A673 (cell line): Measurements from ENCODE around the gene USH1G. TPM values are rescaled to one million over a fixed set of nuclear protein-coding genes. Genes with fewer than 3 reads are reported as not detected.

Source experiments
- BruUV-seq: library from RNA; stranded (reverse); fragments of 400-500 nt; replicated peaks from 2 replicates; lab custom pipeline; 2021; lab: Mats Ljungman, UMichigan
- CTCF ChIA-PET: fragments of 300-600 bp; sonication (Branson Sonifier 250); formaldehyde crosslinking; loops from one replicate; lab custom pipeline; 2022; ENCODE audit warnings: antibody characterized with exemption; lab: Charles Lee
- POLR2A ChIA-PET: fragments of 300-600 bp; sonication (Branson Sonifier 250); formaldehyde crosslinking; loops from one replicate; lab custom pipeline; 2022; ENCODE audit warnings: antibody characterized with exemption; ENCODE audit not compliant: low non-redundant PET; lab: Charles Lee
- DNase-seq: peaks from one replicate; pipeline ENCODE4 v3.0.0-alpha.2; 2015; ENCODE audit warnings: low spot score
- H3K27ac ChIP-seq: fragments of 200-600 bp; sonication (generic); 2 replicates; pipeline ENCODE4 v1.5.1; 2016; ENCODE audit warnings: mixed run types, low read depth, mild to moderate bottlenecking, mixed read lengths, antibody characterized with exemption, low read length; ENCODE audit not compliant: poor library complexity, severe bottlenecking
- H3K27me3 ChIP-seq: fragments of 200-600 bp; sonication (generic); replicated peaks from 2 replicates; pipeline ENCODE4 v1.6.1; 2017; ENCODE audit warnings: mixed run types, low read depth, mild to moderate bottlenecking, mixed read lengths, antibody characterized with exemption, low read length; ENCODE audit not compliant: insufficient read depth, poor library complexity
- H3K36me3 ChIP-seq: fragments of 200-600 bp; sonication (generic); 2 replicates; pipeline ENCODE4 v1.6.1; 2016; ENCODE audit warnings: mixed run types, mild to moderate bottlenecking, mixed read lengths, antibody characterized with exemption, low read length; ENCODE audit not compliant: insufficient read depth, poor library complexity, severe bottlenecking
- H3K4me1 ChIP-seq: fragments of 200-600 bp; sonication (generic); 2 replicates; pipeline ENCODE4 v1.6.1; 2017; ENCODE audit warnings: mixed run types, mild to moderate bottlenecking, mixed read lengths, antibody characterized with exemption, low read length; ENCODE audit not compliant: insufficient read depth, poor library complexity, severe bottlenecking
- H3K4me3 ChIP-seq: fragments of 200-600 bp; sonication (generic); 2 replicates; pipeline ENCODE4 v1.5.1; 2016; ENCODE audit warnings: low read depth, mixed run types, mild to moderate bottlenecking, mixed read lengths, low read length; ENCODE audit not compliant: poor library complexity, severe bottlenecking
- H3K9me3 ChIP-seq: fragments of 200-600 bp; sonication (generic); 2 replicates; pipeline ENCODE4 v1.6.1; 2016; ENCODE audit warnings: mixed run types, low read depth, mild to moderate bottlenecking, mixed read lengths, antibody characterized with exemption, low read length; ENCODE audit not compliant: poor library complexity, severe bottlenecking
- EZH2 ChIP-seq: fragments of 200-600 bp; sonication (generic); IDR thresholded peaks from 2 replicates; pipeline ENCODE4 v1.6.1; 2017; ENCODE audit warnings: borderline replicate concordance, low read depth, mild to moderate bottlenecking, mixed read lengths, antibody characterized with exemption, low read length; ENCODE audit not compliant: poor library complexity, severe bottlenecking
- intact Hi-C: fragments of 100-400 bp; cut with micrococcal nuclease; formaldehyde crosslinking; loops from one replicate; pipeline ENCODE4 v1.10.0; 2022; ENCODE audit not compliant: unreplicated experiment
- total RNA-seq: library from RNA; stranded (reverse); gene quantifications from 2 replicates; pipeline ENCODE4 v1.2.3, GENCODE V29; 2021
- TF ChIP-seq, protein P1 (sequence below): fragments of 300-800, 200-600 bp; sonication (generic); conservative IDR thresholded peaks from 2 replicates; pipeline ENCODE4 v1.5.1; 2017; ENCODE audit warnings: low read depth, mild to moderate bottlenecking, antibody characterized with exemption, low read length, moderate library complexity, mixed read lengths

The USH1G gene
- total RNA-seq, 1 experiment from 2014 or later = not detected

DNA sequence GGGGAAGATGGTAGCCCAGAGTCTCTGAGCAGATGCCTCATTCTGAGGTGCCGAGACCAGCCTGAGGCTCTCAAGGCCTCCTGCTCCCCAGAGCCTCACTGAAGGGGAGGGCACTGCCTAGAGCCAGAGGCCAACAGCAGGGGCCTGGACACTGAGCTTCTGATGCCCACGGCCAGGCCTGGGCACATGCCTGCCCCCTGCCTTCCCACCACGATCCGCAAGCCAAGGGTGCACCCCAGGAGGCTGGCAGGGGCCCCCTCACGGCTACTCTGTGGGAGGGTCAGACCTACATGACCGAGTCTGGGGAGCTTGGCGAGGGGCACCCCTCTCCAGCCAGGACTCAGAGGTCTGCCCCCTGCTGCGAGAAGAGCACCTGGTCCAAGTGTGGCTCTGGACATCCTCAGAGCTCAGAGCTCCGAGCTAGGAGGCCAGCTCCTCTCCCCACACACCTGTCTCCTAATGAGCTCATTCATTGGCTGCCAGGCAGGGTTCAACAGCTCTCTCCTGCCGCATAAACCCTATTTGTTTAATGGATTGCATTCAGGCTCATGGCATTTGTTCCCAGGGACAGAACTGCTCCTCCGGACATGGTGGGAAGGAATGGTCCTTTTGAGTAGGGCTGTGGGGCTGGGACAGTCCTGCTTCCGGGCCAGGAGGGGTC, 26.5 kb upstream of the USH1G start:
- POLR2A ChIA-PET = no interaction called here
- BruUV-seq = no TSS peak
- intact Hi-C loops = loop anchor here (10.0 kb wide), 1 partner anchor 205 kb away; the partner anchor contains the start of gene NHERF1
- H3K4me3 ChIP-seq = no peak overlapping the region
- H3K36me3 ChIP-seq = no peaks in the 10 kb centered on the region
- no peaks in the 10 kb centered on the region for H3K9me3 ChIP-seq
- no peaks in the 10 kb centered on the region for H3K4me1 ChIP-seq
- H3K27ac ChIP-seq = no peak overlapping the region
- CTCF ChIA-PET = interaction anchor here (0.6 to 1.8 kb wide), 2 partner anchors 11 to 160 kb away, joined by 5 to 9 read pairs; no protein-coding TSS in a partner anchor
- DNase-seq = no peak
- no peak for TF ChIP-seq EZH2
- H3K27me3 ChIP-seq = peaks cover 86% of the 10 kb centered on the region

DNA sequence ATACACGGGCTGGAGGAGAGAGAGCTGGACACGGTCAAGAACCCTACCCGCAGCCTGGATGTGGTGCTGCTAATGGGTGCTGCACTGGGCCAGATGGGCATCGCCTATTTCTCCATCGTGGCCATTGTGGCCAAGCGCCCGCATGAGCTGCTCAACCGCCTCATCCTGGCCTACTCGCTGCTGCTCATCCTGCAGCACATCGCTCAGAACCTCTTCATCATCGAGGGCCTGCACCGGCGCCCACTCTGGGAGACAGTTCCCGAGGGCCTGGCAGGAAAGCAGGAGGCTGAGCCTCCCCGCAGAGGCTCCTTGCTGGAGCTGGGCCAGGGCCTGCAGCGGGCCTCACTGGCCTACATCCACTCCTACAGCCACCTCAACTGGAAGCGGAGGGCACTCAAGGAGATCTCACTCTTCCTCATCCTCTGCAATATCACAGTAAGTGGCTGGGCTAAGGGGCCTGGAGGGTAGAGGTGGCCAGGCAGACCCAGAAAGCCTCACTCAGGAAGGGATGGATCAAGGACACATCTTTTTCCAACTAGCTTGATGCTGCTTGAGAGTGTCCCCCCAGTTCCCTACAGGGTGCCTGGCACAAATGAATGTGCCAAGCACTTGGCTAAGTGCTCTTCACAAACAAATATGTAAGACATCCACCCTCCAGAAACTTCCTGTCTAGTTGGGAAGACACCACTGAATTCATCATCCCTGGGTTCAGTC, 24.1 kb upstream of the USH1G start:
- no peak for DNase-seq
- no TSS peak for BruUV-seq

GRCh38 chr17:74946641-74947040, 23.6 kb upstream of the USH1G start:
- BruUV-seq = no TSS peak
- Histone ChIP-seq H3K27me3 (peaks cover 86% of the 10 kb centered on the region), H3K4me3 (no peak overlapping the region), H3K4me1 (no peaks in the 10 kb centered on the region), H3K9me3 (no peaks in the 10 kb centered on the region), H3K36me3 (no peaks in the 10 kb centered on the region), H3K27ac (no peak overlapping the region)
- ChIA-PET CTCF (no interaction called here), POLR2A (no interaction called here)
- no peak for DNase-seq
- intact Hi-C loops = no loop called here
- TF ChIP-seq, protein P1, sequence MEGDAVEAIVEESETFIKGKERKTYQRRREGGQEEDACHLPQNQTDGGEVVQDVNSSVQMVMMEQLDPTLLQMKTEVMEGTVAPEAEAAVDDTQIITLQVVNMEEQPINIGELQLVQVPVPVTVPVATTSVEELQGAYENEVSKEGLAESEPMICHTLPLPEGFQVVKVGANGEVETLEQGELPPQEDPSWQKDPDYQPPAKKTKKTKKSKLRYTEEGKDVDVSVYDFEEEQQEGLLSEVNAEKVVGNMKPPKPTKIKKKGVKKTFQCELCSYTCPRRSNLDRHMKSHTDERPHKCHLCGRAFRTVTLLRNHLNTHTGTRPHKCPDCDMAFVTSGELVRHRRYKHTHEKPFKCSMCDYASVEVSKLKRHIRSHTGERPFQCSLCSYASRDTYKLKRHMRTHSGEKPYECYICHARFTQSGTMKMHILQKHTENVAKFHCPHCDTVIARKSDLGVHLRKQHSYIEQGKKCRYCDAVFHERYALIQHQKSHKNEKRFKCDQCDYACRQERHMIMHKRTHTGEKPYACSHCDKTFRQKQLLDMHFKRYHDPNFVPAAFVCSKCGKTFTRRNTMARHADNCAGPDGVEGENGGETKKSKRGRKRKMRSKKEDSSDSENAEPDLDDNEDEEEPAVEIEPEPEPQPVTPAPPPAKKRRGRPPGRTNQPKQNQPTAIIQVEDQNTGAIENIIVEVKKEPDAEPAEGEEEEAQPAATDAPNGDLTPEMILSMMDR = no peak
- TF ChIP-seq EZH2 = no peak

More for the DNA sequence above, 24.1 kb upstream of the USH1G start:
- POLR2A ChIA-PET = no interaction called here
- intact Hi-C loops = no loop called here
- H3K27ac ChIP-seq = no peak overlapping the region
- CTCF ChIA-PET = no interaction called here
- H3K4me1 ChIP-seq = no peaks in the 10 kb centered on the region
- H3K36me3 ChIP-seq = no peaks in the 10 kb centered on the region
- H3K9me3 ChIP-seq = no peaks in the 10 kb centered on the region
- H3K27me3 ChIP-seq = peaks cover 86% of the 10 kb centered on the region
- H3K4me3 ChIP-seq = no peak overlapping the region
- TF ChIP-seq, protein P1 = no peak
- no peak for TF ChIP-seq EZH2
